Measurements from ENCODE around the gene PRSS27. TPM values are rescaled to one million over a fixed set of nuclear protein-coding genes. Genes with fewer than 3 reads are reported as not detected.
"Not testable (repeated sequence)": the region's sequence is repeated elsewhere in the genome, so short reads cannot be mapped to it uniquely, and the experiment has no call there.

Gene PRSS27
- total RNA-seq, 1 donor from 2014 or later: 0.11 TPM

DNA sequence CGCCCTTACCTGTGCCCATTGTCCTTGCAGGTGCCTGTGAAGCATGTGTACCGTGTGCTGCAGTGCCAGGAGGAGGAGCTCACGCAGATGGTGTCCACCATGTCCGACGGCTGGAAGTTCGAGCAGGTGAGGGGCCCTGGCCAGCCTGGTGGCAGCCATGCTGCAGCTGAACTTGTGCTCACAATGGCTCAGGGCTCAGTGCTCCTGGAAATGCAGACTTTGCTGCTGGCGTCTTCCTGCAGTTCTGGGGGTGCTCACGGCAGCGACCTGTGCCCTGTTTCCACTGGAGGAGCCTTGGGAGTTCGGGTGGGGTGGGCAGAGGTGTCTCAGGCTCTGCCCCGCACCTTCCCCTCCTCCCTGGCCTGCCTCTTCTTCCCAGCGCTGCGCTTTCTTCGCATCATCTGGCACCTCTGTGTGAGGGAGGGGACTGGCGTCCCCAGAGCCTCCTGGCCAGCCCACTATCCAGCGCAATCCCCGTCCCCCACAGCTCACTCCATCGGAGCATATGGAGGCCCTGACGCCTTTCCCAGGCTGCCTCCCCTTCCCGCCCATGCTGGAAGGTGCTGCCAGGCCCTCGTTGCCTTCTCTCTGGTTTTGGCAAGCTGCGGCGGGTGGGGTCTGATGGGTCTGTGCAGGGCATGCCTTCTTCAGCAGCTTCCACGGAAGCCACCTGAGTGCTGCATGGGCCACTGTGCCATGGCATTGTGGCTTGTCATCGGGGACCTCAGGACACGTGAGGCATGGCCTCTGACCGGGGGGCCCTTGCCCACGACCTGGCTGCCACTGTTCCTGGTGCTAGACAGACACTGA lies 20.0 kb downstream of the PRSS27 start:
- Histone ChIP-seq H3K27me3 (ENCODE audit: low read depth) (no peaks in the 10 kb centered on the region), H3K9me3 (replicated peaks) (no peaks in the 10 kb centered on the region), H3K4me3 (no peak overlapping the region), H3K27ac (replicated peaks) (no peak overlapping the region), H3K4me1 (peaks cover 22% of the 10 kb centered on the region), H3K36me3 (peaks cover 76% of the 10 kb centered on the region)
- DNase-seq: no peak
- intact Hi-C loops (cut with micrococcal nuclease): no loop called here
- TF ChIP-seq, protein P1, sequence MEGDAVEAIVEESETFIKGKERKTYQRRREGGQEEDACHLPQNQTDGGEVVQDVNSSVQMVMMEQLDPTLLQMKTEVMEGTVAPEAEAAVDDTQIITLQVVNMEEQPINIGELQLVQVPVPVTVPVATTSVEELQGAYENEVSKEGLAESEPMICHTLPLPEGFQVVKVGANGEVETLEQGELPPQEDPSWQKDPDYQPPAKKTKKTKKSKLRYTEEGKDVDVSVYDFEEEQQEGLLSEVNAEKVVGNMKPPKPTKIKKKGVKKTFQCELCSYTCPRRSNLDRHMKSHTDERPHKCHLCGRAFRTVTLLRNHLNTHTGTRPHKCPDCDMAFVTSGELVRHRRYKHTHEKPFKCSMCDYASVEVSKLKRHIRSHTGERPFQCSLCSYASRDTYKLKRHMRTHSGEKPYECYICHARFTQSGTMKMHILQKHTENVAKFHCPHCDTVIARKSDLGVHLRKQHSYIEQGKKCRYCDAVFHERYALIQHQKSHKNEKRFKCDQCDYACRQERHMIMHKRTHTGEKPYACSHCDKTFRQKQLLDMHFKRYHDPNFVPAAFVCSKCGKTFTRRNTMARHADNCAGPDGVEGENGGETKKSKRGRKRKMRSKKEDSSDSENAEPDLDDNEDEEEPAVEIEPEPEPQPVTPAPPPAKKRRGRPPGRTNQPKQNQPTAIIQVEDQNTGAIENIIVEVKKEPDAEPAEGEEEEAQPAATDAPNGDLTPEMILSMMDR (IDR thresholded peaks at IDR 0.05; ENCODE audit: borderline replicate concordance): no peak

DNA sequence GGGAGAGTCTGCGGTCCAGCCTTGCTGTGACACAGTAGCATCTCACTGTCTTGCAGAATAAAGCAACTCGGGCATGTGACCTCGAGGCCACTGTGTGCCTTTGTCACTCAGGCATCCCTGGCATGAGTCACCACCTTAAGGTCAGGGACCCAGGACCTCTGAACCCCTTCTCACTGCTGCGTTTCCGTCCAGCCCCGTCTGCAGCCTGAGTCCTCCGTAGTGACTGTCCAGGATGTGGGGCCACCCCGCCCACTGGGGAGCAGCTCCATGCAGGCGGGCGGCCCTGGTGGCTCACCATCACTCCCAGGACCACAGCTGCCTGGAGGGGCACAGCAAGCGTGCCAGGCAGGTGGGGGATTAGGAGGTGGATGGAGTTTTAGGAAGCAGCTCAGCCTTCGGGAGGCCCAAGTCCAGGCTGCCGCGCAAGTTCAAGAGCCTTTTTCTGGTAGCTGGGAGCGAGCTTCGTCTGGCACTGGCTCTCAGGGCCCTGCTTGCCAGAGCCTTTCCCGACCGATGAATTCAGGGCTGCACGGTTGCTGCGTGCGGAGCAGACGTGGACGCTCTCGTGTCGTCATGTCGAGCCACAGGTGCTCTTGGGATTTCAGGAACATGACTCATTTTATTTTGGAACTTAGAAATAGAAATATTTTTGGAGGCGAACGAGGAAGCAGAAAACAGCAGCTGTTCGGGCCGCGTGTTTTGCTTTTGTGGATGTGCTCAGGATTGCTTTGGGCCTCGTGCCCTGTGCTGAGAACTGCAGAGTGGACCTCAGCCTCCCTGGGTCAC lies 20.9 kb downstream of the PRSS27 start:
- TF ChIP-seq, protein P1 (IDR thresholded peaks at IDR 0.05; ENCODE audit: borderline replicate concordance): no peak
- H3K4me1 ChIP-seq: peaks cover 14% of the 10 kb centered on the region
- peaks cover 69% of the 10 kb centered on the region for H3K36me3 ChIP-seq
- intact Hi-C loops (cut with micrococcal nuclease): no loop called here
- DNase-seq: no peak
- no peak overlapping the region for H3K27ac ChIP-seq (replicated peaks)
- H3K9me3 ChIP-seq (replicated peaks): no peaks in the 10 kb centered on the region
- H3K27me3 ChIP-seq (ENCODE audit: low read depth): no peaks in the 10 kb centered on the region
- no peak overlapping the region for H3K4me3 ChIP-seq

DNA sequence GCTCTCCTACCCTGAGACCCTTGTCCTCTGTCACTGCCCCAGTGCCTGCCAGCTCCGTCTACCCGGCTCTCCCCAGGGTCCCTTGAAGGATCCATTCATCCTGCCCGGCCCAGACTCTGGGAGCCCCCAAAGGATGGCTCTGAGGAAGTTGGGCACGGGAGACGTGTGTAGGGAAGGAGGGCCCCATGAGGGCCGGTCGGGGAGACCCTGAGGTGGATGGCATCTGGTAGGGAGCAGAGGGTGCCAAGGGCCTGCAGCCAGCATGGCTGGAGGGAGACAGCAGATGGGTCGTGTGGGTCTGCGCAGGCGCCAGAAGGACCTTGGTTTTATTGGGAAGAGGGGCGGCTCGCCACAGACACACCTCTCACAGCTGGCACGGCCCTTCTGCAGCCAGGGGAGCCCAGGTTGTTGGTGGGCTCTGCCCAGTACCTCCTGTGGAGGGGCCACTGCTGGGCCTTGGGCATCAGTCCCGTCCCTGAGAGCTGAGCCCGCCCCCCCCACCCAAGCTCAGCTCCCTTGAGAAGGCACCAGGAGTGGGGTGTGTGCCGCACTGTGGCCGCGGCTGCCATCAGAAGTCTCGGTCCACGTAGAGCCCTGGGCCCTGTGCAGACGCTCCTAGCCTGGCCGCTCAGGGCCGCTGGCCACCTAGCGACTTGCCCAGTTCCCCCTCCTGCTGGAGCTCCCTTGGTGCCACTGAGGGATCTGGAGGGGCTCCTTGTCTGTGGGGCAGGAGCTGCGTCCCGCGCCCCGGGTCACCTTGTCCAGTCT lies 21.7 kb downstream of the PRSS27 start:
- Histone ChIP-seq H3K36me3 (peaks cover 65% of the 10 kb centered on the region), H3K9me3 (replicated peaks) (no peaks in the 10 kb centered on the region), H3K4me1 (peaks cover 10% of the 10 kb centered on the region), H3K27me3 (ENCODE audit: low read depth) (no peaks in the 10 kb centered on the region), H3K27ac (replicated peaks) (no peak overlapping the region), H3K4me3 (no peak overlapping the region)
- intact Hi-C loops (cut with micrococcal nuclease): no loop called here
- TF ChIP-seq, protein P1 (IDR thresholded peaks at IDR 0.05; ENCODE audit: borderline replicate concordance): no peak
- DNase-seq: no peak

DNA sequence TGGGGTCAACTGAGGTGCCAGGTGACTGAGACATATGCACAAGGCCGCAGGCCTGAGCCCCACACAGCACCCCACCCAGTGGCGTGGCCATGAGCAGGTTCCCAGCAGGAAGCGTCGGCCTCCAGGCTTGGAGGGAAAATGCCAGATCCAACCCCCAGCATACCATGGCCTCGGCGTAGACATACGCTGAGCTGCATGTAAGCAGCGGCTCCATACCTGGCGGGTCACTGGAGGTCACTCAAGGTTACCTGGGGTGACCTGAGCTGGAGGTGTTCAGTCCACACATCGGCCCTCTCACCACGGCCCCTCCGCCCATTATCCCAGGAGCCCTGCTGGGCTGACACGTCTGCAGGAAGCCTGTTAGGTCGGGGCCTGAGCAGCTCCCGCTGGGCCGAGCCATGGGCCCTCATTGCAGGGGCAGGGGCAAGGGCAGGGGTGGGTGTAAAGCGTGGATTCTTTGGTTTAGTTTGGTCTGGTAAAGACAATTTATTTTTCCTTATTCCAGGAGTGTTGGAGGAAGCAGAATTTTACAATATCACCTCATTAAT lies 22.5 kb downstream of the PRSS27 start:
- Histone ChIP-seq H3K27ac (replicated peaks) (no peak overlapping the region), H3K9me3 (replicated peaks) (no peaks in the 10 kb centered on the region), H3K4me1 (peaks cover 11% of the 10 kb centered on the region), H3K36me3 (peaks cover 58% of the 10 kb centered on the region), H3K27me3 (ENCODE audit: low read depth) (no peaks in the 10 kb centered on the region), H3K4me3 (no peak overlapping the region)
- DNase-seq: no peak
- intact Hi-C loops (cut with micrococcal nuclease): no loop called here
- TF ChIP-seq, protein P1 (IDR thresholded peaks at IDR 0.05; ENCODE audit: borderline replicate concordance): no peak

DNA sequence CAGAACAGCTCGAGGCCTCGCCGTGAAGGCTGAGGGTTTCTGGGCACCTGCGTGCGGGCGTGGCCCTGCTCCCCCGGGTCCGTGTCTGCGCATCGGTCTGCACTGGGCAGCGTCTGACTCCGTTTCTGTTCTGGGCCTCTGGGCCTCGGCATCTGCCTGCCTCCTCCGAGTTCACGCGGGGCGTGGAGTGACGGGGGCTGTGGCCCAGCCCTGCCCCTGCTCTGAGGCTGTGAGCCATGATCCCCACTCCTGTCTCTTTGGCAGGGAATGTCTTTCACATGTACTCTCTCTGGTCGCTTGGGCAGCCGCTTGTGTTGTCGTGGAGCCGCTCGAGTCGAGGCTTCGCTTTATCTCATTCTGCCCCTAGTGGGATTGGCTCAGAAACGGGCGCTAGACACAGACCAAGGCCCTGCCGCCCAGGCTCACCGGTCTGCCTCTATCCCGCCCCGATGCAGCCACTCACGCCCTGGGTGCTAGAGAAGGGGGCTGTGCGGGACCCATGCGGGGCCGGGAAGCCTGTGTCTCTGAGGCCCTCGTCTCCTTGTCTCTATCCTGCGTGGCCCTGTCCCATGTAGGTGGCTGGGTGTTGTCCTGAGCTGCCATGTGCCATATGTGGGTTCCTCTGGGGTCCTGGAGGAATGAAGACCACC lies 23.3 kb downstream of the PRSS27 start:
- intact Hi-C loops (cut with micrococcal nuclease); DNase-seq; H3K4me3 ChIP-seq; H3K27me3 ChIP-seq (ENCODE audit: low read depth); H3K27ac ChIP-seq (replicated peaks); H3K9me3 ChIP-seq (replicated peaks): not testable (repeated sequence)
- Histone ChIP-seq H3K4me1 (peaks cover 19% of the 10 kb centered on the region), H3K36me3 (peaks cover 51% of the 10 kb centered on the region)
